Measurements from ENCODE around the gene SLC16A5. TPM values are rescaled to one million over a fixed set of nuclear protein-coding genes. Genes with fewer than 3 reads are reported as not detected.

SLC16A5 gene
- total and polyA plus RNA-seq, 2 donors (not counting 1 experiment from before 2014, with no cell fraction given) = 9.3 to 14.5 TPM

DNA sequence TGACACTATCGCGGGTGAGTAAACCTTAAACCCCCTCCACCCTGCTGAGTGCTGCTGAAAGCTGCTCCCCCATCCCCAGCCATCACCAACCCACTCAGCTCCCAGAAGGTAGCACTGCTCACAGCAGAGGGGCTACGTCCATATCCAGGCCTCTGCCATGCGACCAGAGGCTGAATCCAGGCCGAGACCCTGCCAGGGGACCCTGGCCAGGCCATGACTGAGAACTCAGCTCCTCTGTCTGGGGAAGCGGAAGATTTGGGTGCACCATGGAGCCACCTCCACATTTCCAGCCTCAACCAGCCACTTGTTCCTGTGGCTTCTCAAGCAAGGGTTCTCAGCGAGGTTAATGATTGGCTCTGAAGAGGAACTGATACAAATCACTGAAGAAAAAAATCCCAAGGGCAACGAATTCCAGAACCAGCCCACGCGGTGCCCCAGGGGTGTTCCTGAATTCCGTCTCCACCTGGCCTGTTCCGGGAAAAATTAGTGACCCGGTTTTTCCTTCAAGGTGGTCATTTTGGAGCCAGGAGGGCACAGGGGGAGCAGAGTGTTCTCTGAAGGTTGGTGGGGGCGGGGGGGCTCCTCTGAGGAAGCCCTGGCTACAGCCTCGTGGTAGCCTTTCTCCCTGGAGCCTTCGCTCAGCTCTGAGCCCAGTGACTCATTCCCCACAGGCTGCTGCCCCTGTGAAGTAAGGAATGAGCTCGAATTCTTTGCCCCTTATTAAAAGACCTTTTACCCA is 9.3 kb upstream of the SLC16A5 start:
- H3K4me3 Mint-ChIP-seq = peak overlapping the region; percentile 92
- no peaks in the 10 kb centered on the region for H4K20me1 ChIP-seq (ENCODE audit: control insufficient read depth, insufficient read depth, low read length, poor library complexity, severe bottlenecking)
- H3K9me3 ChIP-seq (ENCODE audit: control extremely low read depth in 1 of 3, control insufficient read depth in 2 of 3, insufficient read depth in 1 of 3, low read length in 2 of 3) = no peaks in the 10 kb centered on the region
- ATAC-seq (ENCODE audit: low read depth) (no peak), DNase-seq (peak; percentile 48)
- no peaks in the 10 kb centered on the region for H3K9me3 Mint-ChIP-seq (ENCODE audit: insufficient read depth)
- peak overlapping the region in 1 of 5 experiments; percentile 64 for H3K4me3 ChIP-seq (ENCODE audit: control extremely low read depth in 1 of 5, extremely low read depth in 1 of 5, insufficient read depth in 1 of 5, low read depth in 2 of 5, low read length in 4 of 5)
- H3K9ac ChIP-seq (ENCODE audit: low read length) = peak overlapping the region; percentile 85
- TF ChIP-seq EZH2 (IDR thresholded peaks at IDR 0.05; ENCODE audit: borderline replicate concordance, insufficient read depth, low read depth, low read length, poor library complexity, severe bottlenecking) = no peak
- TF ChIP-seq, protein P1, sequence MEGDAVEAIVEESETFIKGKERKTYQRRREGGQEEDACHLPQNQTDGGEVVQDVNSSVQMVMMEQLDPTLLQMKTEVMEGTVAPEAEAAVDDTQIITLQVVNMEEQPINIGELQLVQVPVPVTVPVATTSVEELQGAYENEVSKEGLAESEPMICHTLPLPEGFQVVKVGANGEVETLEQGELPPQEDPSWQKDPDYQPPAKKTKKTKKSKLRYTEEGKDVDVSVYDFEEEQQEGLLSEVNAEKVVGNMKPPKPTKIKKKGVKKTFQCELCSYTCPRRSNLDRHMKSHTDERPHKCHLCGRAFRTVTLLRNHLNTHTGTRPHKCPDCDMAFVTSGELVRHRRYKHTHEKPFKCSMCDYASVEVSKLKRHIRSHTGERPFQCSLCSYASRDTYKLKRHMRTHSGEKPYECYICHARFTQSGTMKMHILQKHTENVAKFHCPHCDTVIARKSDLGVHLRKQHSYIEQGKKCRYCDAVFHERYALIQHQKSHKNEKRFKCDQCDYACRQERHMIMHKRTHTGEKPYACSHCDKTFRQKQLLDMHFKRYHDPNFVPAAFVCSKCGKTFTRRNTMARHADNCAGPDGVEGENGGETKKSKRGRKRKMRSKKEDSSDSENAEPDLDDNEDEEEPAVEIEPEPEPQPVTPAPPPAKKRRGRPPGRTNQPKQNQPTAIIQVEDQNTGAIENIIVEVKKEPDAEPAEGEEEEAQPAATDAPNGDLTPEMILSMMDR (IDR thresholded peaks at IDR 0.05) = no peak
- no peaks in the 10 kb centered on the region for H3K36me3 ChIP-seq (replicated peaks in 1 of 2; ENCODE audit: control extremely low read depth in 1 of 2, control insufficient read depth in 1 of 2, extremely low read depth in 1 of 2, insufficient read depth in 2 of 2, low read length in 1 of 2)
- H2AFZ ChIP-seq (ENCODE audit: insufficient read depth, low read depth, low read length, poor library complexity, severe bottlenecking) = peak overlapping the region; percentile 93
- ChIA-PET CTCF (interaction anchor here (0.8 to 2.5 kb wide), 5 partner anchors 9 to 123 kb away, joined by 3 to 8 read pairs (median 6); no protein-coding TSS in a partner anchor), POLR2A (interaction anchor here (0.6 to 0.9 kb wide), 3 partner anchors 9 to 173 kb away, joined by 3 to 4 read pairs (median 3); partner anchors contain the start of gene SLC16A5)
- H3K4me2 ChIP-seq (replicated peaks; ENCODE audit: low read depth, low read length, poor library complexity, severe bottlenecking) = peak overlapping the region; percentile 99
- no peaks in the 10 kb centered on the region for H3K79me2 ChIP-seq (ENCODE audit: control insufficient read depth, insufficient read depth, low read length)
- peaks cover 0 to 2% (median 0%) of the 10 kb centered on the region in 4 experiments for H3K27me3 ChIP-seq (replicated peaks in 1 of 4; ENCODE audit: control extremely low read depth in 1 of 4, control insufficient read depth in 3 of 4, insufficient read depth in 4 of 4, low read length in 3 of 4)
- intact Hi-C loops (cut with micrococcal nuclease) = no loop called here
- H3K4me1 Mint-ChIP-seq = peaks cover 27% of the 10 kb centered on the region
- H3K27ac ChIP-seq (ENCODE audit: low read length in 2 of 2) = no peak overlapping the region
- peaks cover 21 to 34% of the 10 kb centered on the region in 2 donors for H3K4me1 ChIP-seq (ENCODE audit: control insufficient read depth in 2 of 2, insufficient read depth in 2 of 2, low read length in 2 of 2)
- H3K27me3 Mint-ChIP-seq = no peaks in the 10 kb centered on the region
- 63% methylated on average over 14 of the region's 17 CpGs for WGBS (ENCODE audit: insufficient coverage)
- peak overlapping the region; percentile 88 for H3K27ac Mint-ChIP-seq

DNA sequence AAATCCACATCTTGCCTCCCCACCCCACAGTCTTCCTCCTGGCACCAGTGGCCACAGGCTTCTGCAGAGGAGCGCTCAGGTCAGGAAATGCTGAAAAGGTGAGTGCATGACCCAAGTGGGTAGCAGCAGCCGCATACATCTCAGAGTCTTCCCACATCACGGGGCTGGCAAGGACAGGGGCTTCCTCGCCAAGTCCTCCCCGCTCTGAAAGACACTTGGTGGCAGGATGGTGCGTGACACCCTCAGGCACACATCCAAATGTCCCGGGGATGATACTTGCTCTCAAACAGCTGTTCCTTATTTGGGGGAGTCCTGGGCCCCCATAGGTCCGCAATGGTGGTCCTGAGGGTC is 8.8 kb upstream of the SLC16A5 start:
- no peak for DNase-seq
- ChIA-PET CTCF (interaction anchor here (0.6 to 2.5 kb wide), 4 partner anchors 28 to 123 kb away, joined by 3 to 8 read pairs (median 6); no protein-coding TSS in a partner anchor), POLR2A (no interaction called here)
- no peaks in the 10 kb centered on the region for H3K9me3 Mint-ChIP-seq (ENCODE audit: insufficient read depth)
- Histone ChIP-seq H3K4me1 (ENCODE audit: control insufficient read depth in 2 of 2, insufficient read depth in 2 of 2, low read length in 2 of 2) (peaks cover 21 to 34% of the 10 kb centered on the region in 2 donors), H3K27me3 (replicated peaks in 1 of 4; ENCODE audit: control extremely low read depth in 1 of 4, control insufficient read depth in 3 of 4, insufficient read depth in 4 of 4, low read length in 3 of 4) (peaks cover 0 to 2% (median 0%) of the 10 kb centered on the region in 4 experiments), H3K36me3 (replicated peaks in 1 of 2; ENCODE audit: control extremely low read depth in 1 of 2, control insufficient read depth in 1 of 2, extremely low read depth in 1 of 2, insufficient read depth in 2 of 2, low read length in 1 of 2) (no peaks in the 10 kb centered on the region), H2AFZ (ENCODE audit: insufficient read depth, low read depth, low read length, poor library complexity, severe bottlenecking) (no peak overlapping the region), H3K9ac (ENCODE audit: low read length) (no peak overlapping the region), H3K9me3 (ENCODE audit: control extremely low read depth in 1 of 3, control insufficient read depth in 2 of 3, insufficient read depth in 1 of 3, low read length in 2 of 3) (no peaks in the 10 kb centered on the region), H3K79me2 (ENCODE audit: control insufficient read depth, insufficient read depth, low read length) (no peaks in the 10 kb centered on the region), H3K27ac (ENCODE audit: low read length in 2 of 2) (no peak overlapping the region), H4K20me1 (ENCODE audit: control insufficient read depth, insufficient read depth, low read length, poor library complexity, severe bottlenecking) (no peaks in the 10 kb centered on the region), H3K4me2 (replicated peaks; ENCODE audit: low read depth, low read length, poor library complexity, severe bottlenecking) (peak overlapping the region; percentile 99), H3K4me3 (ENCODE audit: control extremely low read depth in 1 of 5, extremely low read depth in 1 of 5, insufficient read depth in 1 of 5, low read depth in 2 of 5, low read length in 4 of 5) (no peak overlapping the region)
- ATAC-seq (ENCODE audit: low read depth) = no peak
- H3K27ac Mint-ChIP-seq = peak overlapping the region; percentile 59
- H3K4me3 Mint-ChIP-seq = peak overlapping the region; percentile 92
- 95% methylated on average over 8 of the region's 8 CpGs for WGBS (ENCODE audit: insufficient coverage)
- peaks cover 27% of the 10 kb centered on the region for H3K4me1 Mint-ChIP-seq
- intact Hi-C loops (cut with micrococcal nuclease) = no loop called here
- TF ChIP-seq EZH2 (IDR thresholded peaks at IDR 0.05; ENCODE audit: borderline replicate concordance, insufficient read depth, low read depth, low read length, poor library complexity, severe bottlenecking) = no peak
- TF ChIP-seq, protein P1 (IDR thresholded peaks at IDR 0.05) = no peak
- peaks cover 4% of the 10 kb centered on the region for H3K27me3 Mint-ChIP-seq
